ENCODE measurements around the gene DNAJC6. TPM values are rescaled to one million over a fixed set of nuclear protein-coding genes. Genes with fewer than 3 reads are reported as not detected.
A peak's percentile ranks its signal among the peaks of the same experiment; 100 is the strongest.

DNAJC6 gene
- total RNA-seq, 2 donors from 2014 or later = 1.8 to 2.4 TPM

- ATAC-seq (no peak), DNase-seq (no peak)
- Mint-ChIP-seq H3K4me1 (no peaks in the 10 kb centered on the region), H3K27me3 (peaks cover 12% of the 10 kb centered on the region), H3K36me3 (ENCODE audit: low read depth) (peaks cover 12% of the 10 kb centered on the region), H3K4me3 (no peak overlapping the region), H3K27ac (no peak overlapping the region)
- H3K9me3 ChIP-seq (ENCODE audit: control insufficient read depth, low read length, poor library complexity, severe bottlenecking) = peaks cover 2% of the 10 kb centered on the region
Observed at GRCh38 chr1:65409314-65409713, 100.0 kb downstream of the DNAJC6 start.

DNA sequence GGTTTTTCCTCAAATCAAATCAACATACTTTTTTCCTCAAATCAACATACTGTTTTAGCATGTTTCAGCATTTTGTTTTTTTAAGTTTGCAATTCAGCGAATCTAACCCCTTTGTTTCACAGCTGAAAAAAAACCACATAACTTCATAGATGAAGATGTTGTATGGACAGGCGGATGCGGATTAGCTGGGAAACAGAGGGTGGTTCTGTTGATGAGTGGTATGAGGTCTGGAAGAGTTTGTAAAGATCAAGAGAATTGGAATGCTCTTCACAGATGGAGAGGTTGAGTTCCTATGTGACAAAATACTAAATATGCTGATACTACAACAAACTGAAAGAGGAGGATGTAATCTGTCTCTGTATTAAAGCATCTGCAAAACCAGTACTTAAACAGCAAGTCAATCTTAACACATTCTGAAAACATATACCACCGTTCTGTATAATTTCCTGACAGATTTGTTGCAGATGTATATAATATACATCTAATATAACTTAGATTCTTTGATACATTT, 100.5 kb downstream of the DNAJC6 start:
- Mint-ChIP-seq H3K4me1 (no peaks in the 10 kb centered on the region), H3K27me3 (peaks cover 12% of the 10 kb centered on the region), H3K27ac (no peak overlapping the region), H3K4me3 (no peak overlapping the region), H3K36me3 (ENCODE audit: low read depth) (peaks cover 11% of the 10 kb centered on the region)
- H3K9me3 ChIP-seq (ENCODE audit: control insufficient read depth, low read length, poor library complexity, severe bottlenecking) = peaks cover 2% of the 10 kb centered on the region
- DNase-seq (no peak), ATAC-seq (no peak)

DNA sequence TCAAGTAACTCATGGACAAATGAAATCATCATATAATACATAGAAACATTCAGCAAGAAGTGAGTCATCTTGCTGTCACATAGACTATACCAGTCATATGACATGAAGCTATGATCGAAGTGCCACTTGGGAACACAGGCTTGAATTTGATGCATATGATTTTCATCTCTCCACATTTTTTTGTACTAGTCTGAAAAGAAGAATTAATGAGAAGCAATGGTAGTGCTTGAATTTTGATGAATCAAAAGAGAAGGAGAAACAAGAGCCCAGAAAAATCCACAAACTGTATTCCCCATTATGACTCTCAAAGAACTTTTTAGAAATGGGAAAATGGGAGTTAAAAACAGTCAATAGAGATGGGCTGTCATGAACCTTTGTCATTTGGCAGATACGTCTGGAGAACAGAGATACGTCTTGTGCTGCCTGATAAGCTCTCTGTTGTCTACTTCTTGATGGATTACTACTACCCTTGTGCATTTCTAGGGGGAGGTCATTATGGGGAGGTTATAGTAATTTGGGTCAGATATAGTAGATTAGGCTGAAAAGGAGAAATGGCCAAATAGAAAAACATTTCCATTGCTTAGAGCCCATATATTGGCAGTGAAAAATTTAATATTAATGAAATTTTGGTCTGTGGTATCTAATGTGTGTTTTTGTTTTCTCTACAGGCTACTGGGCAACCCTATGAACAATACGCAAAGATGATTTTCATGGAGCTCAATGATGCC, 103.1 kb downstream of the DNAJC6 start:
- Mint-ChIP-seq H3K4me1 (no peaks in the 10 kb centered on the region), H3K4me3 (no peak overlapping the region), H3K36me3 (ENCODE audit: low read depth) (peaks cover 6% of the 10 kb centered on the region), H3K27me3 (peaks cover 7% of the 10 kb centered on the region), H3K27ac (no peak overlapping the region)
- H3K9me3 ChIP-seq (ENCODE audit: control insufficient read depth, low read length, poor library complexity, severe bottlenecking) = peaks cover 2% of the 10 kb centered on the region
- no peak for DNase-seq
- no peak for ATAC-seq

- ATAC-seq (no peak), DNase-seq (no peak)
- Mint-ChIP-seq H3K4me1 (no peaks in the 10 kb centered on the region), H3K4me3 (no peak overlapping the region), H3K36me3 (ENCODE audit: low read depth) (peaks cover 6% of the 10 kb centered on the region), H3K27ac (no peak overlapping the region), H3K27me3 (peaks cover 7% of the 10 kb centered on the region)
- peaks cover 2% of the 10 kb centered on the region for H3K9me3 ChIP-seq (ENCODE audit: control insufficient read depth, low read length, poor library complexity, severe bottlenecking)
Observed at GRCh38 chr1:65412984-65413375, 103.6 kb downstream of the DNAJC6 start.

GRCh38 chr1:65414538-65414937, 105.2 kb downstream of the DNAJC6 start:
- Mint-ChIP-seq H3K27me3 (peaks cover 7% of the 10 kb centered on the region), H3K4me1 (peaks cover 3% of the 10 kb centered on the region), H3K36me3 (ENCODE audit: low read depth) (peaks cover 5% of the 10 kb centered on the region), H3K27ac (no peak overlapping the region), H3K4me3 (no peak overlapping the region)
- DNase-seq (no peak), ATAC-seq (no peak)
- peaks cover 2% of the 10 kb centered on the region for H3K9me3 ChIP-seq (ENCODE audit: control insufficient read depth, low read length, poor library complexity, severe bottlenecking)

DNA sequence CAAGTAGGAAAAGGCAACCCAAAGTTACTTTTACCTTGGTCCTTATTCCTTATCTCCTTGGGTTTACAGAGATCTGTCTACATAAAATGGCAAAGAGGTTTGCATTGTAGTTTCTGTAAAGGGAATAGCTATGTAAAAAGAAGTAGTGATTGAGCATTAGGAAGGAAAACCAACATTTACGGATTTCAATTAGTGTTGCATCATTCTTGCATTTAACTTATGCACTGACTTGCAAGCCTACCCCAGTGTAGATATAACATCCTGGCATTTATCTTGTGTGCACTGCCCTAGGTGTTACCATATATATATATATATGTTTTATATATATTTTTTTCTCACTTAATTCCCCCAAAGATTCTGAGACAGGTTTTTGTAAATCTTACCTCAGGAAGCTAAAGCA, 107.4 kb downstream of the DNAJC6 start:
- Mint-ChIP-seq H3K36me3 (ENCODE audit: low read depth) (no peaks in the 10 kb centered on the region), H3K4me1 (peaks cover 8% of the 10 kb centered on the region), H3K4me3 (no peak overlapping the region), H3K27me3 (no peaks in the 10 kb centered on the region), H3K27ac (no peak overlapping the region)
- peaks cover 2% of the 10 kb centered on the region for H3K9me3 ChIP-seq (ENCODE audit: control insufficient read depth, low read length, poor library complexity, severe bottlenecking)
- ATAC-seq = no peak
- DNase-seq = no peak

- Mint-ChIP-seq H3K27ac (no peak overlapping the region), H3K4me3 (no peak overlapping the region)
Observed at GRCh38 chr1:65417729-65418128, 108.4 kb downstream of the DNAJC6 start.

GRCh38 chr1:65418522-65419185, 109.3 kb downstream of the DNAJC6 start:
- Mint-ChIP-seq H3K27ac (no peak overlapping the region), H3K36me3 (ENCODE audit: low read depth) (no peaks in the 10 kb centered on the region), H3K27me3 (no peaks in the 10 kb centered on the region), H3K4me3 (no peak overlapping the region), H3K4me1 (peaks cover 8% of the 10 kb centered on the region)
- no peak for ATAC-seq
- DNase-seq = no peak
- no peaks in the 10 kb centered on the region for H3K9me3 ChIP-seq (ENCODE audit: control insufficient read depth, low read length, poor library complexity, severe bottlenecking)

More at GRCh38 chr1:65417729-65418128, 108.4 kb downstream of the DNAJC6 start:
- ATAC-seq (no peak), DNase-seq (no peak)
- peaks cover 8% of the 10 kb centered on the region for H3K4me1 Mint-ChIP-seq
- H3K9me3 ChIP-seq (ENCODE audit: control insufficient read depth, low read length, poor library complexity, severe bottlenecking) = no peaks in the 10 kb centered on the region
- H3K27me3 Mint-ChIP-seq = no peaks in the 10 kb centered on the region
- no peaks in the 10 kb centered on the region for H3K36me3 Mint-ChIP-seq (ENCODE audit: low read depth)

DNA sequence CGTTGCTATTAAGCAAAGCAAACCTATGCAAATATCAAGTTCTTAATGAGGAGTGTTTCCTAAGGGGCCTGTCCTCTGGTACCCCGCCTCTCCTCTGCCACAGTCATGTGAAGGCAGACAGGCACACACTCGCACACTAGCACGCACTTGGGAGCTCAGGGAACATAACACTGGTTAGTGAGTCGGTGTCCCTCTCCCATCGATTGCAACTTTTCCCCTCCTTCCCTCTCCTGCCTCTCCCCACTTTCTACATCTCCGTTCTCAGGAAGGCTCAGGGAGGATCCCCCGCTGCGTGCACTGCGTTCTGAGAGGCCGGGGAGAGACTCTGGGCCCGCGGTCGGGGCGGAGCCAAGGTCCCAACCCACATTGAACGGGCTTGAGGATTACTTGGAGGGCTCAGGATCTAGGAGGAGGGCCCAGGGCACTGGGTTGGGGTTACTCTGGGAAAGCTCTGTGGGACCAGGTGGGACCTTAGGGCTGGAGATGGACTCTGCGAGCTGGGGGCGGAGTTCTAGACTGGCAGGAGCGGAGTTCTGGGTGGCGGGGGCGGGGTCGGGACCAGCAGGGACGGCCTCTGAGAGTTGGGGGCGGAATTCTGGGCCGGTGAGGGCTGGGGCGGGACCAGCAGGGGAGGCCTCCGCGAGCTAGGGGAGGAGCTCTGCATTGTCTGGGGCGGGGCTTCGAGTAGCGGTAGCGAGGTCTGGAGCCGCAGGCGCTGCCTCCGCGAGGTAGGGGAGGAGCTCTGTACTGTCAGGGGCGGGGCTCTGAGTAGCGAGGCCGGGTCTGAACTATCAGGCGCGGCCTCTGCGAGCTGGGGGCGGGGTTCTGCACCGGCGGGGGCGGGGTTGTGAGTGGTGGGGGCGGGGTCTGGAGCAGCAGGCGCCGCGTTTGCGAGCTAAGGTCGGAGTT, 110.6 kb downstream of the DNAJC6 start:
- peak; percentile 96 to 99 (median 97) for DNase-seq
- H3K4me1 Mint-ChIP-seq = peaks cover 15% of the 10 kb centered on the region
- peak; percentile 93 for ATAC-seq
- H3K27me3 Mint-ChIP-seq = no peaks in the 10 kb centered on the region
- no peaks in the 10 kb centered on the region for H3K9me3 ChIP-seq (ENCODE audit: control insufficient read depth, low read length, poor library complexity, severe bottlenecking)
- H3K27ac Mint-ChIP-seq = no peak overlapping the region
- H3K4me3 Mint-ChIP-seq = no peak overlapping the region
- no peaks in the 10 kb centered on the region for H3K36me3 Mint-ChIP-seq (ENCODE audit: low read depth)

DNA sequence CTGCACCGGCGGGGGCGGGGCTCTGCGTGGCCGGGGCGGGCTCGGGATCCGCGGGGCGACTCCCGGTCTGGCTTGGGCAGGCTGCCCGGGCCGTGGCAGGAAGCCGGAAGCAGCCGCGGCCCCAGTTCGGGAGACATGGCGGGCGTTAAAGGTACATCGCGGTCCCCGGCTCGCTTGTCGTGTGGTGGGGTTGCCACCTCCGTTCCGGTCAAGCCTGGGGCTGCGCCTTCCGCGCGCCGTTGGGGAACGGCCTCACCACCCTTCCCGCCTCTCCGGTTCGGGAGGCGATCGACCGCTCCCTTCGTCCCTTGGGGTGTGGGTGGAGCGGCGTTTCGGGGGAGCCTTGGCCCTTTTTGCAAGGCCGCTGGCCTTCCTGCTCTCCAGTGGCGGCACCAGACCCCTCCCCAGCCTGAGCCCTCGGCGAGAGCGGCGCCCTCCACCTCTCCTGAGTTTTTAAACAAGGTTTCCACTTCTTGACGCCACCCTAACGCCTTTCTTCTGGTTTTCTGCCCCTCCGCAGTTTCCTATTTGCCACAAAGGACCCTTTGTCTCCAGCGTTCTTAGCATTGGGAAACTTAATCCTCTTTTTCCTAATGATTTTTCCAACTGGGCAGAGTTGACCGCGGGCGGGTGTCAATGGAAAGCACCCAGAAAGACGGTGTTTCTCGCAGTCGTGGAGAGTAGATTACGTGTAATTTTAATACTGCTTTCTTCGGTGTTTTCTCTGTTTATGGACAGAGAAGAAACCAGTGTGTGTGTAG, 111.4 kb downstream of the DNAJC6 start, which contains the start of the genes LEPR and LEPROT:
Gene LEPR, plus strand, starts transcription at position 79 of the 761 bp plus-strand sequence. CDS start 144,898 bp downstream, outside the sequence.
Gene LEPROT, plus strand, starts transcription at position 79 of the 761 bp plus-strand sequence. Its CDS starts 57 bp downstream, at position 136.
- no peak within 1 kb of the TSS for H3K4me3 Mint-ChIP-seq
- no peak within 1 kb of the TSS for H3K27ac Mint-ChIP-seq
- H3K27me3 Mint-ChIP-seq = no peaks in the 10 kb centered on the region
- no peaks in the 10 kb centered on the region for H3K9me3 ChIP-seq (ENCODE audit: control insufficient read depth, low read length, poor library complexity, severe bottlenecking)
- peaks cover 18% of the 10 kb centered on the region for H3K4me1 Mint-ChIP-seq
- no peak for DNase-seq
- peaks cover 5% of the 10 kb centered on the region for H3K36me3 Mint-ChIP-seq (ENCODE audit: low read depth)
- ATAC-seq = no peak

DNA sequence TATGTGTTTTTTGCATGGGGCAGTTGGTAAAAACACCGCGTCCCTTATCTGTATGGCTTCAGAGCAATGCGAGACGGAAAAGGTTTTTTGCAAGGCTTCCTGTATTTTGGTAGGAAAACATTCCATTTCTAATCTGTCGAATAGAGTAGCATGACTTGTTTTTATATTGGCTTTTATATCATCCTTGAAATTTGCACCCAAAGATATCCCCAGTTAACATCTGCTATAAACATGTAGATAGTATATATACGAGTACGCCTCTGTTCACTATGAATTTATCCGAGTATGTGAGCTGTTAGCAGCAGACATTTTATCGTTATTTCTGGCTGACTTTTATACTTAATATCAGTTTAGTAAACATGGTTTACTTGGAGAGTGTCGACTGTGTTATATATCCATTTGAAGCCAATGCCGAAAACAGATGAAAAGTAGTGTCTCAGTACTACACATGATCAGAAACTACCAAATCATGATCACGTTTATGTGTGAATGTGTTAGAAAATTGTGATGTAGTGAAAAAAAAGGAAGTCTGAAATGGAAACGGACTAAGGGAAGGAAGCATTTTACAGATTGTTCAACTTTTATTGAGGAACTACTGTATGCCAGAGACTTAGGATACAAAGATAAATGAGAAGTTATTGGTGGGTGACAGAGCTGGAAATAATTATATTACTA, 112.1 kb downstream of the DNAJC6 start:
- Mint-ChIP-seq H3K36me3 (ENCODE audit: low read depth) (peaks cover 12% of the 10 kb centered on the region), H3K4me3 (no peak overlapping the region), H3K27ac (no peak overlapping the region), H3K27me3 (no peaks in the 10 kb centered on the region), H3K4me1 (peaks cover 18% of the 10 kb centered on the region)
- ATAC-seq (no peak), DNase-seq (no peak)
- H3K9me3 ChIP-seq (ENCODE audit: control insufficient read depth, low read length, poor library complexity, severe bottlenecking) = no peaks in the 10 kb centered on the region
